Activated T-cell treated with anti-CD3 and anti-CD28 coated beads, Interleukin-2, amount 50 U/mL, for 72 hours (primary cell): ENCODE results near the gene AP2B1. TPM values are rescaled to one million over a fixed set of nuclear protein-coding genes. Genes with fewer than 3 reads are reported as not detected.

ENCODE experiments used
- ATAC-seq, 2 donors: fragments of 150-1000 bp; cut with Tn5 transposase; replicated peaks in 1 of 2; 2 replicates each; pipeline ENCODE4 v1.10.0; 2021; ENCODE audit warnings: moderate library complexity in 2 of 2, mild to moderate bottlenecking in 1 of 2
- DNase-seq, 2 donors: peaks; one replicate each; pipeline ENCODE4 v3.0.0; 2021 to 2022; ENCODE audit warnings: mixed read lengths in 1 of 2
- H3K27ac Mint-ChIP-seq: one replicate; pipeline ENCODE4 v1.8.0; 2022; ENCODE audit warnings: mild to moderate bottlenecking, moderate library complexity, mixed read lengths
- H3K27me3 Mint-ChIP-seq: one replicate; pipeline ENCODE4 v1.8.0; 2022; ENCODE audit warnings: low read depth, mixed read lengths
- H3K36me3 Mint-ChIP-seq, 2 donors: one replicate each; pipeline ENCODE4 v1.8.0; 2022; ENCODE audit warnings: mixed read lengths in 2 of 2, mild to moderate bottlenecking in 1 of 2; ENCODE audit not compliant: insufficient read depth in 2 of 2
- H3K4me1 Mint-ChIP-seq: one replicate; pipeline ENCODE4 v1.8.0; 2022; ENCODE audit warnings: low read depth, mixed read lengths
- H3K4me3 Mint-ChIP-seq, 2 donors: one replicate each; pipeline ENCODE4 v1.8.0; 2022; ENCODE audit warnings: mild to moderate bottlenecking in 2 of 2, mixed read lengths in 2 of 2, moderate library complexity in 2 of 2
- H3K9me3 Mint-ChIP-seq, 2 donors: one replicate each; pipeline ENCODE4 v1.8.0; 2022; ENCODE audit warnings: mixed read lengths in 2 of 2
- total RNA-seq, 2 donors: library from RNA; stranded (reverse); gene quantifications; one replicate each; pipeline ENCODE4 v1.2.3, GENCODE V29; 2022

AP2B1 gene
- total RNA-seq, 2 donors from 2014 or later = 167 to 179 TPM

DNA sequence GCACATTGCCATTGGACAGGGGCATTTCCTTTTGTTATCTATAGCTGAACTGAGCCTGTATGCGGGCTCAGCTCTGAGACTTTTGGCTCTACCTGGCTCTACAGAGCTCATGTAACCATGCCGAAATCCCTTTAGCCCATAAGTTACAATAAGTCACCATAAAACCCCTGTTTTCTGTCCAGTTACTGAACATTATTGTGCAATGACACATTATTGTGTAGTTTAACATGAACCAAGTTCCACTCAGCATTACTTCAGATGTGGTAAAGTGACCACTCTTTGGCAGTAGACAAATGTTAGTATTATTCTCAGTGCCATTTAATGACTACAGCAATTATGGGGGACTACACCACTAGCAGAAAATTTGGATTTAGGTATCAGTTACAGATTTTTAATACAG is 78.9 kb downstream of the AP2B1 start:
- Mint-ChIP-seq H3K36me3 (peaks cover 0 to 16% of the 10 kb centered on the region in 2 donors), H3K4me3 (no peak overlapping the region), H3K27me3 (no peaks in the 10 kb centered on the region), H3K4me1 (no peaks in the 10 kb centered on the region), H3K9me3 (no peaks in the 10 kb centered on the region), H3K27ac (no peak overlapping the region)
- ATAC-seq = no peak
- DNase-seq = no peak

DNA sequence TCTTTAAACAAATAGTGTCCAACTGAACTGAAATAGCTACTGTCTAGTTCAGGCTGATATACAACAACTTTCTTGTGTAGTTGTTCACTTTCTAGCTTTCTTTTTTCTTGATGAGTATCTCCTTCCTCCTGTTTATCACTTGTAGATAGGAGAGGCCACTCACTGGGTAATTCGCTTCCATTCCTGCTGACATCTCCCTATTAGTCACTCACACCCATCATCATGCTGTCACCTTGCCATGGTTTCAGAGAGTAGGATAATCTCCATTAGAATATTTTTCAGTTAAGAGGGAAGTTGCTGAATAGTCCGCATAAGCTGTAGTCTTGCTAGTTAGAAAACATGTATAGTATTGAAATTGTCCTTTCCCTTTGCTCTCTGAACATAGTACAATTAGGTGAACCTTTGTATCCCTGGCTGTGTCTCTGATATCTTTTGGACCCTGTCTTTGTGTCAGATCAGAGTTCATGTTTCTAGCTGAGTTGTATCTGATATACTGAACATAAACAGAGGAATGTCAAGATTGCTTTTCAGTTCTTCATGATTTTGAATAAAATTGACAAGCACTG is 79.9 kb downstream of the AP2B1 start:
- H3K4me3 Mint-ChIP-seq = no peak overlapping the region
- H3K27ac Mint-ChIP-seq = peak overlapping the region; percentile 36
- H3K36me3 Mint-ChIP-seq = peaks cover 1 to 15% of the 10 kb centered on the region in 2 donors
- no peak for DNase-seq
- no peaks in the 10 kb centered on the region for H3K9me3 Mint-ChIP-seq
- no peaks in the 10 kb centered on the region for H3K27me3 Mint-ChIP-seq
- no peak for ATAC-seq
- H3K4me1 Mint-ChIP-seq = no peaks in the 10 kb centered on the region

DNA sequence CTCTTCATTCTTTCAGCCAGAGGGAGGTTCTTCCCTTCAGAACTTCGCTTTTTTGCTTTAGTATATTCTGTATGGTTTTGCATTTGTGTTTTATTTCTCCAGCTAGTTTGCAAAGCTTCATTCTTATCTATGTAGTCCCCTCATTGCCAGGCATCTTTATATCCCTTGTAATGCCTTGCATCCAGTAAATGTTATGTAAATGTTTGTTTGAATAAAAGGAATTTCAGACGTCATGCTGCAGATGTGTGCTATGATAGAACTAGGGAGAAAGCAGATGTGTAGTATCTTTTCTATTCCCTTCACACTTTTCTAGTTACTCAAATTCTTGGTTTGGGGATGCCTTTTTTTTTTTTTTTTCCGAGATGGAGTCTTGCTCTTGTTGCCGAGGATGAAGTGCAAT is 81.7 kb downstream of the AP2B1 start:
- H3K4me3 Mint-ChIP-seq = no peak overlapping the region
- H3K36me3 Mint-ChIP-seq = peaks cover 1 to 8% of the 10 kb centered on the region in 2 donors
- no peaks in the 10 kb centered on the region for H3K9me3 Mint-ChIP-seq
- H3K27ac Mint-ChIP-seq = peak overlapping the region; percentile 51
- no peaks in the 10 kb centered on the region for H3K27me3 Mint-ChIP-seq
- no peak for DNase-seq
- no peaks in the 10 kb centered on the region for H3K4me1 Mint-ChIP-seq
- no peak for ATAC-seq

DNA sequence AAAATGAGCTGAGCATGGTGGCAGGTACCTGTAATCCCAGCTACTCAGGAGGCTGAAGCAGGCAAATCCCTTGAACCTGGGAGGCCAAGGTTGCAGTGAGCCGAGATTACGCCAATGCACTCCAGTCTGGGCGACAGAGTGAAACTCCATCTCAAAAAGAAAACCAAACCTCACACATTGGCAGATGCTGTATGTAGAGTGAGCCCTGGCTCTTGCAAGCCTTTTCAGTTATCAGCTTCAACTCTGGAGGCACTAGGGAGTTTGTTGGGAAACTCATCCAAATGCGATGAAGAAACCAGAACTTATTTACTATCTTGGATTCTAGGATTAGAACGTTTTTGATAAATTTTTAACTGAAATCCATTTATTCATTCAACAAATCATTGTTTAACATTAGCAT is 87.4 kb downstream of the AP2B1 start:
- Mint-ChIP-seq H3K27ac (no peak overlapping the region), H3K27me3 (no peaks in the 10 kb centered on the region), H3K9me3 (no peaks in the 10 kb centered on the region), H3K4me1 (peaks cover 11% of the 10 kb centered on the region), H3K36me3 (peaks cover 3 to 11% of the 10 kb centered on the region in 2 donors), H3K4me3 (no peak overlapping the region)
- DNase-seq (no peak), ATAC-seq (no peak)

DNA sequence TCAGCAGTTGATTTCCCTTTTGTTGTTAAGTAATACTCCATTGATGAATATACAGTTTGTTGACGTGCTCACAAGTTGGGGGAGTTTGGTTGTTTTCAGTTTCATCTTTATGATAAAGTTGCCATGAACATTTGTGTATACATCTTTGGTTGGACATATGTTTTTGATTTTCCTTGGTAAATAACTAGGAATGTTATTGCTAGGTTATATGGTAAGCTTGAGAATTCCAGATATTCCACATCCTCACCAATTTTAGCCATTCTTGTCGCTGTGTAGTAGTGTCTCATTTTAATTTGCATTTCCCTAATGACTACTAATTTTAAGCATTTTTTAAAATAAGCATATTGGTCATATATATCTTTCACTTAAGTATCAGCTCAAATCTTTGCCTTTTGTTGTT is 89.3 kb downstream of the AP2B1 start:
- no peaks in the 10 kb centered on the region for H3K27me3 Mint-ChIP-seq
- DNase-seq (no peak), ATAC-seq (no peak)
- no peaks in the 10 kb centered on the region for H3K9me3 Mint-ChIP-seq
- peaks cover 11% of the 10 kb centered on the region for H3K4me1 Mint-ChIP-seq
- no peak overlapping the region for H3K27ac Mint-ChIP-seq
- H3K4me3 Mint-ChIP-seq = no peak overlapping the region
- H3K36me3 Mint-ChIP-seq = peaks cover 6 to 12% of the 10 kb centered on the region in 2 donors

DNA sequence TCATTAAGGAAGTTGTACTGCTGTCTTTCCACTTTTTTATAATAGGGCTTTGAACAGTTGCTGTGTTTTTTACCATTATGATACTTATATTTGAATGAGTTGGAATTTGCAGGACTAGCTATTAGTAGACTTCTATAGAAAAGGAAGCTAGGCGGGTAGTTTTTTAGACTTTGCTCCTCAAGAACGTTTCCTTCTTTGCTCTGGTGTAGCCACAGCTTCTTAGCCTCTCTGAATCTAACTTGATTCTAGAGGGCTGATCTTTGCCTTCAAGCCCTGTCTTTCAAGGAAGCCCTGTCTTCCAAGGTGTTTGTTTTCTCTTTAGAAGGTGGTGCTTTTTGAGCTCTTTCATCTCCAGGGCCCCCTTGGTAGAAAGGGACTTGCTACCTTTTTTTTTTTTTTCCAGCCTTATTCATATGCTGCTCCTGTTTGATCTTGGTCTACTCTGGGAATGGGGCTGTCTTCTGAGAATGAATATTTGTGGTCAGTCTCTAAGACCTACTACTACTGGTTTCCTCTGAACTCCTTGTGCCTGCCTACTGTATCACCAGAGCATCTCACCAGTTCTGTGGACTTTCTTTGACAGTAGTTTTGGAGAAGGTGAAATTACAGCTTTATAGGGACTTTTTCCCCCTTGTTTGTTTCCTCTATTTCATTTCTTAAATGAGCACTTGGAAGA is 92.0 kb downstream of the AP2B1 start:
- peaks cover 11% of the 10 kb centered on the region for H3K4me1 Mint-ChIP-seq
- no peaks in the 10 kb centered on the region for H3K27me3 Mint-ChIP-seq
- H3K4me3 Mint-ChIP-seq = no peak overlapping the region
- DNase-seq = no peak
- H3K9me3 Mint-ChIP-seq = no peaks in the 10 kb centered on the region
- H3K27ac Mint-ChIP-seq = no peak overlapping the region
- H3K36me3 Mint-ChIP-seq = peaks cover 6 to 23% of the 10 kb centered on the region in 2 donors
- ATAC-seq = no peak

DNA sequence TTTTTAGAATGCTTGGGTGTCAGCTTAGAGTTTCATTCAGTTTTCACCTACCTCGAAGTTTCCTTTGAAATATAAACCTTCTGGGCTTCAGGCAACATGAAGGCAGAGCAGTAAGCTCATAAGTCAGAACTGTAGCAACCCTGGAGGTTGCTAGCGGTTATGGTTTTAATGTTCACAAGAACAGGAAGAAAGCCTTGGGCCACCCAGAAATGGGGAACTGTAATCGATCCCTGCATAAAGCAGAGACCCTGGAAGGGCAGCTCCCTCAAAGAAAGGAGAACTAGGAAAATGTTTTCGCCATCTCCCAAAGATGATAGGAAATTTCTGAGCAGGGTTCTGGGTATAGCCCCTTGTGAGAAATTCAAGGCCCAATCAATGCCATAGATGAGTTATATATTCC is 96.5 kb downstream of the AP2B1 start:
- H3K27me3 Mint-ChIP-seq = no peaks in the 10 kb centered on the region
- H3K4me3 Mint-ChIP-seq = no peak overlapping the region
- no peak for DNase-seq
- H3K36me3 Mint-ChIP-seq = peaks cover 11 to 32% of the 10 kb centered on the region in 2 donors
- H3K4me1 Mint-ChIP-seq = peaks cover 10% of the 10 kb centered on the region
- ATAC-seq = no peak
- H3K9me3 Mint-ChIP-seq = no peaks in the 10 kb centered on the region
- no peak overlapping the region for H3K27ac Mint-ChIP-seq

DNA sequence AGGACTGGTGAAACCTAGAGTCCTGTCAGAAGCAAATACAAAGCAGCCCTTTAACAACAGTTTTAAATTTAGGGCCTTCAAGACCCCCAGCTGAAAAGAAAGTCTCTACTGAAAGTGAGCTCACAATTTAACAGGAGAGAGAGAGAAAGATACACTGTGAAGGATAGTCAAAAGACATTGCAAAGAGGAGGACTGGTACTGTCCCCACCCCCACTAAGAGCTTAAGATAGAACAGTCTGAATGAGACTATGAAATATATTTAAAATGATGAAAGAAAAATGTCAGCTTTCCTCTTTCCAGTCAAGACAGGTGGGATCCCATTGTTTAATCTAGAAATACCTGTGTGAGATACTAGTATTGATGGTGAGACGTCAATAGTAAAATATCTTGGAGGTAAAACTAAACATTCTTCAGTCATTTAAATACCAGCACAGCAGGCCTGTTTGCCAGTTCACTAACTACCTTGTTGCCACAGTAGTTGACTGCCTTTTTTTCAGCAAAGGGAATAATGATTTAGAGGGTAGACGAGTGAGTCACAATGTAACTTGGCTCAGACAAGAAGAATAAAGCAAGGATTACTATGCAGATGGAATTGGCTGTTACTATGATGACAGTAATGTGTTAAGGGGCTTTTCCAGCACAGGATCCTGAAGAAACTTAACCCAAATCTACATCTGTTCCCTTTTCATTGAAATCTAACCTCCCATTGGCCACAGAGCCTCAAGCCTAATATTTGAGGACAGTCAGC is 97.1 kb downstream of the AP2B1 start:
- Mint-ChIP-seq H3K27ac (no peak overlapping the region), H3K27me3 (no peaks in the 10 kb centered on the region), H3K4me1 (peaks cover 4% of the 10 kb centered on the region), H3K9me3 (no peaks in the 10 kb centered on the region), H3K36me3 (peaks cover 9 to 33% of the 10 kb centered on the region in 2 donors), H3K4me3 (no peak overlapping the region)
- ATAC-seq (no peak), DNase-seq (no peak)

DNA sequence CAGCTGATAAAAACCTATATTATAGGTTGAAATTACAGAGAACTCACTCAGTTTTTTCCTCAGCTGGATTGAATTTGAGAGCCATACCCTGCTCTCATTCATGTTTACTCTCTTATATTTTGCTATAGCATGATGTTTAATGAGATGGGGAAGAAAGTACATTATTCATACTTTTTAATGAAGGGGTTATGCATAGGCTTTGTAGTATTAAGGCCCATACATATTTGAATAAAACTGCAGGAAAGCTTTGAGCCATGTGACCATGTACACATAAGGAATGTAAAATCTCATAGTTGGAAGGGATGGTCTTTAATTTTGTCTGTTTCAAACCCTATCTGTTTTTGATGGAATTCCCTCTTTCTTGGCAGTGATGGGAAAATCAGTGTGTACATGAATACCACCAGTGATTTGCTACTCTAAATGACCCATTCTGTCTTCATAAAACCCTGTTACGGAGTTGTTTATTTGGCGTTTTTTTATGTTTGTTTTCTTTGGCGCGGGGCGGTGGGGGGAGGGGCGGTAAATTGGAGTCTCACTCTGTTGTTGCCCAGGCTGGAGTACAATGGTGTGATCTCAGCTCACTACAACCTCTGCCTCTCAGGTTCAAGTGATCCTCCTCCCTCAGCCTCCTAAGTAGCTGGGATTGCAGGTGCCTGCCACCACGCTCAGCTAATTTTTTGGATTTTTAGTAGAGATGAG is 105.5 kb downstream of the AP2B1 start:
- Mint-ChIP-seq H3K36me3 (peaks cover 14 to 32% of the 10 kb centered on the region in 2 donors), H3K4me3 (no peak overlapping the region), H3K9me3 (no peaks in the 10 kb centered on the region), H3K27me3 (no peaks in the 10 kb centered on the region), H3K4me1 (no peaks in the 10 kb centered on the region), H3K27ac (no peak overlapping the region)
- DNase-seq (no peak), ATAC-seq (no peak)

DNA sequence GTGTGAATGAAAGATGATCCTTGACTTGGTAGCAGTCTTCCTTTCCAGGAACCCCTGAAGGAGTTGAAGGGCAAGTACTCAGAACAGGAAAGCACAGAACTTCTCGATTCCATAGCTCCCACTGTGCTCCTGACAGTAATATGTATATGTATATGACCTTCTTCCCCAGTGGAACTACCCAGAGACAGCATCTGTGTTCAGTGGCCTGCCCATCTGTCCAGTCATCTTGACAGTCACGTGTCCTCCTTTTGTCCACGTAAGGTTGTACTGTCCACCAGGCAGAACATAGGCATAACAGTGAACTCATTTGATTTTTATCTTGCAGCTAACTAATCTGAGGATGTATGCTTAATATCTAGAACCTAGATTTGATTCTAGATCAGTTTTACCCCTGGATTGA is 106.5 kb downstream of the AP2B1 start:
- H3K4me1 Mint-ChIP-seq = no peaks in the 10 kb centered on the region
- no peaks in the 10 kb centered on the region for H3K9me3 Mint-ChIP-seq
- no peak for ATAC-seq
- no peak for DNase-seq
- H3K4me3 Mint-ChIP-seq = no peak overlapping the region
- H3K27me3 Mint-ChIP-seq = no peaks in the 10 kb centered on the region
- H3K27ac Mint-ChIP-seq = no peak overlapping the region
- peaks cover 9 to 25% of the 10 kb centered on the region in 2 donors for H3K36me3 Mint-ChIP-seq

DNA sequence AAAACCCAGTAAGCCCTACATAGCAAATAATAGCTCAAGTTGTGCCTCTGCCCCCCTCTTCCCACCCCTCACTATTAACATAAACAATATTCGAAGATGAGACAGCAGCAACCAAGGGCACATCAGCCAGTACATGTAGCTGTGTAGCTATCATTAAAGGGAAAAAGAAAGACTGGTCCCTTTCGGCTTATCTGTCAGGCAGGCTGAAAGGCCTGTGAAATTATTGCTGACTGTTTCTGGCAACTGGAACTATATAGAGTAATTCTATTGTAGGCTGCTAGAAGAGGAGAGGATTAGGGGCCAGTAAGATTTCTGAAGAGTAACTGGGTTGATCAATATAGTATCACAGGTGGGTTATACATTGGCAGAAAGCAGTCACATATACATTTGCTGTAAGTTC is 107.8 kb downstream of the AP2B1 start:
- DNase-seq = no peak
- Mint-ChIP-seq H3K27ac (no peak overlapping the region), H3K9me3 (no peaks in the 10 kb centered on the region), H3K36me3 (peaks cover 5 to 15% of the 10 kb centered on the region in 2 donors), H3K27me3 (no peaks in the 10 kb centered on the region), H3K4me3 (no peak overlapping the region), H3K4me1 (no peaks in the 10 kb centered on the region)
- ATAC-seq = no peak

DNA sequence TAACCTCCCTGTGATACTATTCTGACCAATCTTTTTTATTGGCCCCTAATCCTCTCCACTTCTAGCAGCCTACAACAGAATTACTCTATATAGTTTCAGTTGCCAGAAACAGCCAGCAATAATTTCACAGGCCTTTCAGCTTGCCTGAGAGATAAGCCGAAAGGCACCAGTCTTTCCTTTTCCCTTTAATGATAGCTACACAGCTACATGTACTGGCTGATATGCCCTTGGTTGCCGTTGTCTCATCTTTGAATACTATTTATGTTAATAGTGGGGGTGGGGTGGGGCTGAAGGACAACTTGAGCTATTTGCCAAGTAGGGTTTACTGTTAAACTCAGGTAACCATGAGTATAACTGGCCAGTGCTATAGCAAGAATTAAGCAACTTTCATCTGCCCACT is 108.5 kb downstream of the AP2B1 start:
- Mint-ChIP-seq H3K4me1 (no peaks in the 10 kb centered on the region), H3K36me3 (peaks cover 3 to 11% of the 10 kb centered on the region in 2 donors), H3K9me3 (no peaks in the 10 kb centered on the region), H3K27ac (no peak overlapping the region), H3K4me3 (no peak overlapping the region), H3K27me3 (no peaks in the 10 kb centered on the region)
- DNase-seq = no peak
- no peak for ATAC-seq

DNA sequence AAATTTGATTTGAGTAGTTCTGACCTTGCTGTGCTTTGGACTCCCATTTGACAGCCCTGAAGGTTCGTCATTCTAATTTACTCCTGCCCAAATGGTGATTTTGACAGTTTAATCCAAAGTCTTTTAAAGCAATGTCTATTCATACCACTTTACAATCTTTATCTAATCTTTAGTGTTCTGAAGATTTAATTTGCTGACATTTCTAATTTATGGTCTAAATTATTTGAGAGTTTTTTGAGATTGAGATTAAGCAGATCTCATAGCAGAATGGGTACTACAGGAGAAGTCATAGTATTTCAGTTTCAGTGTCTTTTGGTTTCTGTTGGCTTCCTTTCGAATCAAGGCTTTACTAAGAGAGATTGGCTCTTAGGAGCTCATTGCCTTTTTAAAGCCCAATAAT is 111.7 kb downstream of the AP2B1 start:
- Mint-ChIP-seq H3K27me3 (no peaks in the 10 kb centered on the region), H3K27ac (no peak overlapping the region), H3K9me3 (peaks cover 0 to 2% of the 10 kb centered on the region in 2 donors), H3K4me1 (no peaks in the 10 kb centered on the region), H3K36me3 (peaks cover 12 to 18% of the 10 kb centered on the region in 2 donors), H3K4me3 (no peak overlapping the region)
- DNase-seq = no peak
- no peak for ATAC-seq
